GM12878 (cell line): ENCODE results near the gene CAMK2D. TPM values are rescaled to one million over a fixed set of nuclear protein-coding genes. Genes with fewer than 3 reads are reported as not detected.

ENCODE experiments used
- ATAC-seq: fragments of 200-7000 bp; cut with Tn5 transposase; 3 replicates; pipeline ENCODE4 v1.9.1; 2020; ENCODE audit warnings: mild to moderate bottlenecking, moderate library complexity
- BruUV-seq: library from RNA; stranded (reverse); fragments of 400-500 nt; replicated peaks from 2 replicates; lab custom pipeline; 2021; lab: Mats Ljungman, UMichigan
- CTCF ChIA-PET: fragments of 300-600 bp; sonication (Branson Sonifier 250); formaldehyde crosslinking; extraction: SDS; loops from one replicate; lab custom pipeline; 2021; ENCODE audit warnings: inconsistent platforms; lab: Yijun Ruan, JAX
- POLR2A ChIA-PET: fragments of 350-600 bp; formaldehyde crosslinking; extraction: SDS; loops from one replicate; lab custom pipeline; 2021; ENCODE audit warnings: inconsistent platforms; lab: Charles Lee
- RAD21 ChIA-PET: fragments of 300-600 bp; sonication (Branson Sonifier 250); formaldehyde crosslinking; loops from one replicate; lab custom pipeline; 2023; ENCODE audit warnings: antibody characterized with exemption; ENCODE audit not compliant: unreplicated experiment; lab: Charles Lee
- SMC1A ChIA-PET: fragments of 300-600 bp; sonication (Branson Sonifier 250); formaldehyde crosslinking; loops from one replicate; lab custom pipeline; 2023; ENCODE audit not compliant: unreplicated experiment, uncharacterized antibody; lab: Charles Lee
- DNase-seq: peaks from one replicate; pipeline ENCODE4 v3.0.0-alpha.2; 2011; ENCODE audit warnings: low read depth, low spot score
- FAIRE-seq: peaks from 3 replicates; lab custom pipeline; 2011; peaks lifted over from hg19 to GRCh38; lab: Jason Lieb, UNC
- H2AFZ ChIP-seq: 2 replicates; pipeline ENCODE4 v1.6.0; 2011; ENCODE audit warnings: low read depth, low read length, control low read depth; ENCODE audit not compliant: control insufficient read depth
- H3K27ac ChIP-seq: 2 replicates; pipeline ENCODE4 v1.5.1; 2011; ENCODE audit warnings: control low read depth; ENCODE audit not compliant: control insufficient read depth, insufficient read depth
- H3K27me3 ChIP-seq, 2 experiments: replicated peaks in 1 of 2; 2 replicates each; pipeline versions ENCODE4 v1.6.0 to v1.6.1; 2011; ENCODE audit warnings: low read length in 1 of 2; ENCODE audit not compliant: control insufficient read depth in 2 of 2, insufficient read depth in 2 of 2
- H3K36me3 ChIP-seq, 2 experiments: 2 replicates each; pipeline ENCODE4 v1.5.1; 2011; ENCODE audit warnings: low read length in 1 of 2; ENCODE audit not compliant: control insufficient read depth in 2 of 2, insufficient read depth in 2 of 2
- H3K4me1 ChIP-seq: 2 replicates; pipeline ENCODE4 v1.6.1; 2011; ENCODE audit warnings: mild to moderate bottlenecking, low read length, moderate library complexity, mixed read lengths; ENCODE audit not compliant: control insufficient read depth, insufficient read depth
- H3K4me2 ChIP-seq: 2 replicates; pipeline ENCODE4 v1.6.0; 2011; ENCODE audit warnings: control low read depth; ENCODE audit not compliant: control insufficient read depth, insufficient read depth
- H3K4me3 ChIP-seq: fragments of 200-600 bp; sonication (generic); 2 replicates; pipeline ENCODE4 v1.5.1; 2016
- H3K79me2 ChIP-seq: 2 replicates; pipeline ENCODE4 v1.6.0; 2011; ENCODE audit warnings: low read length; ENCODE audit not compliant: control insufficient read depth, insufficient read depth
- H3K9ac ChIP-seq: 2 replicates; pipeline ENCODE4 v1.8.0; 2011; ENCODE audit warnings: low read length, control low read depth, mixed read lengths; ENCODE audit not compliant: control insufficient read depth, insufficient read depth
- H3K9me3 ChIP-seq: replicated peaks from 3 replicates; pipeline ENCODE4 v1.5.1; 2011; ENCODE audit warnings: mild to moderate bottlenecking, low read length; ENCODE audit not compliant: control insufficient read depth, insufficient read depth
- H4K20me1 ChIP-seq: 2 replicates; pipeline ENCODE4 v1.6.0; 2011; ENCODE audit not compliant: control insufficient read depth, insufficient read depth
- CBX5 ChIP-seq: sonication (generic); IDR thresholded peaks from 2 replicates; pipeline ENCODE4 v1.6.1; 2016; ENCODE audit warnings: low read depth, moderate library complexity, mild to moderate bottlenecking, inconsistent platforms
- DPF2 ChIP-seq: fragments of 450-650 bp; IDR thresholded peaks from 2 replicates; pipeline ENCODE4 v1.6.1; 2017; ENCODE audit warnings: mild to moderate bottlenecking
- FOXK2 ChIP-seq: fragments of 450-650 bp; IDR thresholded peaks from 2 replicates; pipeline ENCODE4 v1.6.1; 2017; ENCODE audit warnings: mild to moderate bottlenecking, moderate library complexity
- IRF3 ChIP-seq: fragments of 450-650 bp; IDR thresholded peaks from 2 replicates; pipeline ENCODE4 v1.6.1; 2014; ENCODE audit warnings: mild to moderate bottlenecking
- KAT2A ChIP-seq: conservative IDR thresholded peaks from 2 replicates; pipeline ENCODE4 v1.6.1; 2011; ENCODE audit warnings: low read depth, low read length; ENCODE audit not compliant: control insufficient read depth
- MXI1 ChIP-seq: fragments of 150-350 bp; IDR thresholded peaks from 2 replicates; pipeline ENCODE4 v1.6.1; 2011; ENCODE audit warnings: low read depth, mild to moderate bottlenecking, inconsistent platforms, low read length, improper control_type of control experiment
- TCF12 ChIP-seq: IDR thresholded peaks from 2 replicates; pipeline ENCODE4 v1.6.1; 2011; ENCODE audit warnings: low read depth, mild to moderate bottlenecking, low read length
- TCF3 ChIP-seq: IDR thresholded peaks from 2 replicates; pipeline ENCODE4 v1.6.1; 2012; ENCODE audit warnings: low read depth, mild to moderate bottlenecking, low read length, borderline replicate concordance; ENCODE audit not compliant: insufficient read depth
- WGBS: methylation state at CpG from one replicate; pipeline ENCODE4 v1.1.6; 2016; ENCODE audit warnings: low lambda C conversion rate; ENCODE audit not compliant: insufficient replicate concordance, insufficient coverage; ENCODE audit errors: missing lambda C conversion rate; 5-methylcytosine and 5-hydroxymethylcytosine counted together
- in situ Hi-C: fragments of 300-500 bp; cut with MboI; formaldehyde crosslinking; loops from 9 replicates; pipeline ENCODE4 v1.14.3; 2018; ENCODE audit warnings: mixed read lengths
- intact Hi-C: fragments of 100-400 bp; cut with micrococcal nuclease; formaldehyde crosslinking; loops from one replicate; pipeline ENCODE4 v1.14.2; 2022; ENCODE audit not compliant: unreplicated experiment
- polyA plus RNA-seq, 11 experiments: library from polyadenylated mRNA; depleted of rRNA in 4 of 11; unstranded in 6 of 11; stranded (reverse) in 5 of 11; fragments of >200 nt; fragmentation: Nextera tagmentation in 4 of 11; fragmentation: Illumina TruSeq in 1 of 11; extraction: Ambion mirVana in 4 of 11; extraction: Trizol in 1 of 11; gene quantifications; 1 replicate in 1 of 11; 2 replicates in 10 of 11; pipeline versions ENCODE4 v1.2.1 to v1.2.3, GENCODE V29; 2011 to 2016; ENCODE audit warnings: inconsistent platforms in 2 of 11, missing spikeins in 2 of 11, low read depth in 1 of 11
- total RNA-seq, 4 experiments: library from RNA; depleted of rRNA in 3 of 4; stranded (reverse); fragments of >200 nt in 3 of 4; fragmentation: Illumina TruSeq in 1 of 4; extraction: Trizol in 1 of 4; gene quantifications; 2 replicates each; pipeline versions ENCODE4 v1.2.1 to v1.2.3, GENCODE V29; 2013 to 2021
- TF ChIP-seq, protein P1 (sequence below): fragments of 450-650 bp; IDR thresholded peaks from 2 replicates; pipeline ENCODE4 v1.6.1; 2017; ENCODE audit warnings: mild to moderate bottlenecking, moderate library complexity
- TF ChIP-seq, protein P2 (sequence below): IDR thresholded peaks from 2 replicates; pipeline ENCODE4 v1.6.1; 2011; ENCODE audit warnings: low read depth, low read length, improper control_type of control experiment, borderline replicate concordance
- TF ChIP-seq, protein P3 (sequence below): fragments of 450-650 bp; formaldehyde crosslinking; IDR thresholded peaks from 2 replicates; pipeline ENCODE4 v1.5.0; 2022; ENCODE audit warnings: mild to moderate bottlenecking, missing genetic modification characterization

Gene CAMK2D
- total and polyA plus RNA-seq, 10 of the 15 experiments (the other 5 are each of a cell fraction or from before 2014, with no cell fraction given), result 6.9 to 88.5 (median 12.9) TPM

DNA sequence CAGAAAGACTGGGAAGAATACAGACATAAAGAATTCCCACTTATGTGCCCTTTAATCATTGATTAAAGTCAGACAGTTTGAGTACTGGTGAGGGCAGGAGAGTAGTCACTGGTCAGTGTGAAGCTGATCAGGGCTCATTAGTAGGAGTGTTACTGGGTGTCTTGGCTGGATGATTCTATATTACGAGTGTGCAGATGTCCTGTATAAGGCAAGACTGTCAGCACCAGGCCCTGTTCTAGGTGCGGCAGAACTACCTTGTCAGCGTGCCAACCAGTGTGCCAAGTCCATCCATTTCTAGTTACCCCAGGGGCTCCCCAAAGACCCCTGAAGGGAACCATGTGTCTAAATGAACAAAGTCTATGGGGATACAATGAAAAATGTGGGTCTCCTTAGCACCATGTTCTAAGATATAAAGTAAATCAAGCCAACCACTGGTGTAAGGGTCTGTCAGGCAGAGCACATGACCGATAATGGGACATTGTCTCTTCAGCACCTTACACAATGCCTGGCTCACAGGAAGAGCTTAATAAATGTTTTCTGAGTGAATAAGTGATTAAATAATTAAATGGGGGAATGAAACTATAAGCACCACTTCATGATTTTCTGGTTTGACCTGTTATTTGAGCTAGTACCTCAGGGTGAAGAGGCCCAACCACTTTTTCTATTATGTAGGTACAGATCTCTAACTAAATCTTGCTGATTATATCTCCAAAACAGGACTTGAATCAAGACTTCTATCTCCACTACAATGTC lies 205.0 kb downstream of the CAMK2D start:
- H3K27me3 ChIP-seq, result no peaks in the 10 kb centered on the region
- H3K4me1 ChIP-seq, result no peaks in the 10 kb centered on the region
- WGBS, result 96% methylated on average over 4 of the region's 4 CpGs
- intact Hi-C loops (no loop called here), in situ Hi-C loops (no loop called here)
- ChIA-PET RAD21 (interaction anchor here (0.7 to 1.5 kb wide), 5 partner anchors 9 to 202 kb away, joined by 3 to 6 read pairs (median 3); no protein-coding TSS in a partner anchor), CTCF (interaction anchor here (0.5 to 2.9 kb wide), 5 partner anchors 8 to 514 kb away, joined by 3 to 19 read pairs (median 3); no protein-coding TSS in a partner anchor), POLR2A (interaction anchor here (1.0 to 1.5 kb wide), 2 partner anchors 10 to 17 kb away, joined by 3 to 4 read pairs; no protein-coding TSS in a partner anchor), SMC1A (interaction anchor here (0.7 to 12.0 kb wide), 8 partner anchors 8 to 791 kb away, joined by 3 to 168 read pairs (median 3); no protein-coding TSS in a partner anchor)
- H3K9ac ChIP-seq, result no peak overlapping the region
- H3K79me2 ChIP-seq, result no peaks in the 10 kb centered on the region
- no peaks in the 10 kb centered on the region; the same call in 2 of the 3 replicates for H3K9me3 ChIP-seq
- FAIRE-seq, result no peak
- no peak overlapping the region for H3K4me2 ChIP-seq
- peak; percentile 23; the same call in 1 of the 3 replicates for ATAC-seq
- no peak for DNase-seq
- no peak overlapping the region for H3K27ac ChIP-seq
- BruUV-seq, result no TSS peak
- no peak overlapping the region for H2AFZ ChIP-seq
- no peak overlapping the region for H3K4me3 ChIP-seq
- peaks cover 0 to 1% of the 10 kb centered on the region in 2 experiments; a peak in 2 of 4 replicates for H3K36me3 ChIP-seq
- H4K20me1 ChIP-seq, result no peaks in the 10 kb centered on the region
- TF ChIP-seq DPF2, result no peak
- TF ChIP-seq, protein P1, sequence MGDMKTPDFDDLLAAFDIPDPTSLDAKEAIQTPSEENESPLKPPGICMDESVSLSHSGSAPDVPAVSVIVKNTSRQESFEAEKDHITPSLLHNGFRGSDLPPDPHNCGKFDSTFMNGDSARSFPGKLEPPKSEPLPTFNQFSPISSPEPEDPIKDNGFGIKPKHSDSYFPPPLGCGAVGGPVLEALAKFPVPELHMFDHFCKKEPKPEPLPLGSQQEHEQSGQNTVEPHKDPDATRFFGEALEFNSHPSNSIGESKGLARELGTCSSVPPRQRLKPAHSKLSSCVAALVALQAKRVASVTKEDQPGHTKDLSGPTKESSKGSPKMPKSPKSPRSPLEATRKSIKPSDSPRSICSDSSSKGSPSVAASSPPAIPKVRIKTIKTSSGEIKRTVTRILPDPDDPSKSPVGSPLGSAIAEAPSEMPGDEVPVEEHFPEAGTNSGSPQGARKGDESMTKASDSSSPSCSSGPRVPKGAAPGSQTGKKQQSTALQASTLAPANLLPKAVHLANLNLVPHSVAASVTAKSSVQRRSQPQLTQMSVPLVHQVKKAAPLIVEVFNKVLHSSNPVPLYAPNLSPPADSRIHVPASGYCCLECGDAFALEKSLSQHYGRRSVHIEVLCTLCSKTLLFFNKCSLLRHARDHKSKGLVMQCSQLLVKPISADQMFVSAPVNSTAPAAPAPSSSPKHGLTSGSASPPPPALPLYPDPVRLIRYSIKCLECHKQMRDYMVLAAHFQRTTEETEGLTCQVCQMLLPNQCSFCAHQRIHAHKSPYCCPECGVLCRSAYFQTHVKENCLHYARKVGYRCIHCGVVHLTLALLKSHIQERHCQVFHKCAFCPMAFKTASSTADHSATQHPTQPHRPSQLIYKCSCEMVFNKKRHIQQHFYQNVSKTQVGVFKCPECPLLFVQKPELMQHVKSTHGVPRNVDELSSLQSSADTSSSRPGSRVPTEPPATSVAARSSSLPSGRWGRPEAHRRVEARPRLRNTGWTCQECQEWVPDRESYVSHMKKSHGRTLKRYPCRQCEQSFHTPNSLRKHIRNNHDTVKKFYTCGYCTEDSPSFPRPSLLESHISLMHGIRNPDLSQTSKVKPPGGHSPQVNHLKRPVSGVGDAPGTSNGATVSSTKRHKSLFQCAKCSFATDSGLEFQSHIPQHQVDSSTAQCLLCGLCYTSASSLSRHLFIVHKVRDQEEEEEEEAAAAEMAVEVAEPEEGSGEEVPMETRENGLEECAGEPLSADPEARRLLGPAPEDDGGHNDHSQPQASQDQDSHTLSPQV, result no peak
- no peak for TF ChIP-seq FOXK2
- no peak for TF ChIP-seq CBX5
- TF ChIP-seq, protein P2, sequence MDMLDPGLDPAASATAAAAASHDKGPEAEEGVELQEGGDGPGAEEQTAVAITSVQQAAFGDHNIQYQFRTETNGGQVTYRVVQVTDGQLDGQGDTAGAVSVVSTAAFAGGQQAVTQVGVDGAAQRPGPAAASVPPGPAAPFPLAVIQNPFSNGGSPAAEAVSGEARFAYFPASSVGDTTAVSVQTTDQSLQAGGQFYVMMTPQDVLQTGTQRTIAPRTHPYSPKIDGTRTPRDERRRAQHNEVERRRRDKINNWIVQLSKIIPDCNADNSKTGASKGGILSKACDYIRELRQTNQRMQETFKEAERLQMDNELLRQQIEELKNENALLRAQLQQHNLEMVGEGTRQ, result no peak
- no peak for TF ChIP-seq TCF3
- no peak for TF ChIP-seq MXI1
- no peak for TF ChIP-seq TCF12
- TF ChIP-seq, protein P3, sequence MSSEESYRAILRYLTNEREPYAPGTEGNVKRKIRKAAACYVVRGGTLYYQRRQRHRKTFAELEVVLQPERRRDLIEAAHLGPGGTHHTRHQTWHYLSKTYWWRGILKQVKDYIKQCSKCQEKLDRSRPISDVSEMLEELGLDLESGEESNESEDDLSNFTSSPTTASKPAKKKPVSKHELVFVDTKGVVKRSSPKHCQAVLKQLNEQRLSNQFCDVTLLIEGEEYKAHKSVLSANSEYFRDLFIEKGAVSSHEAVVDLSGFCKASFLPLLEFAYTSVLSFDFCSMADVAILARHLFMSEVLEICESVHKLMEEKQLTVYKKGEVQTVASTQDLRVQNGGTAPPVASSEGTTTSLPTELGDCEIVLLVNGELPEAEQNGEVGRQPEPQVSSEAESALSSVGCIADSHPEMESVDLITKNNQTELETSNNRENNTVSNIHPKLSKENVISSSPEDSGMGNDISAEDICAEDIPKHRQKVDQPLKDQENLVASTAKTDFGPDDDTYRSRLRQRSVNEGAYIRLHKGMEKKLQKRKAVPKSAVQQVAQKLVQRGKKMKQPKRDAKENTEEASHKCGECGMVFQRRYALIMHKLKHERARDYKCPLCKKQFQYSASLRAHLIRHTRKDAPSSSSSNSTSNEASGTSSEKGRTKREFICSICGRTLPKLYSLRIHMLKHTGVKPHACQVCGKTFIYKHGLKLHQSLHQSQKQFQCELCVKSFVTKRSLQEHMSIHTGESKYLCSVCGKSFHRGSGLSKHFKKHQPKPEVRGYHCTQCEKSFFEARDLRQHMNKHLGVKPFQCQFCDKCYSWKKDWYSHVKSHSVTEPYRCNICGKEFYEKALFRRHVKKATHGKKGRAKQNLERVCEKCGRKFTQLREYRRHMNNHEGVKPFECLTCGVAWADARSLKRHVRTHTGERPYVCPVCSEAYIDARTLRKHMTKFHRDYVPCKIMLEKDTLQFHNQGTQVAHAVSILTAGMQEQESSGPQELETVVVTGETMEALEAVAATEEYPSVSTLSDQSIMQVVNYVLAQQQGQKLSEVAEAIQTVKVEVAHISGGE (CRISPR knock-in tag), result no peak
- no peak for TF ChIP-seq IRF3
- TF ChIP-seq KAT2A, result no peak
